Measurements from ENCODE around the gene S1PR3.

DNA sequence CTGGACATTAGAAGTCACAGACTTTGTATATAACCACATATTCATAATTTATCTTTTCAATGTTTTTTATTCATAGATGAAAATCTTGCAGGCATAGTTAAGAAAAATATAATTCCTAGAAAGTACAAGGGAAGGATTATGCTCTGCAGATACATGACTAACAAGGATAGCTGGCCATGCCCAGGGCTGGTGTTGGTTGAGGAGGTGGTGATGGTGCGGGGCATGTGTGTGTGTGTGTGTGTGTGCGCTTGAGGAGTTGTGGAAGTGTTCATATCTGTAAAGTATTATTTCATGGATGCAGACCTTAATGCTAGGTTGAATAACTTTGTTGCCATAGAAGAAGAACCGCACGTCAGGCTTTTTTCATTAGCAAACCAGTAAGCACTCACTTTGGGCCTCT, 1.3 kb downstream of the S1PR3 start:
- TF ChIP-seq POLR2A (IDR thresholded peaks at IDR 0.05; ENCODE audit: low read length), result no peak
- TF ChIP-seq GATA1 (IDR thresholded peaks at IDR 0.05; ENCODE audit: low read depth, low read length), result no peak

Measured in erythroblast (primary cell).